Measurements from ENCODE around the gene CEP120. TPM values are rescaled to one million over a fixed set of nuclear protein-coding genes. Genes with fewer than 3 reads are reported as not detected.

The CEP120 gene
- total RNA-seq, 2 donors from 2014 or later, result 11.7 to 18.2 TPM

GRCh38 chr5:123451047-123451446 is 27.8 kb upstream of the CEP120 start:
- intact Hi-C loops (cut with DNase I), result no loop called here
- no peak overlapping the region for H3K9ac ChIP-seq (ENCODE audit: low read depth in 2 of 2, low read length in 2 of 2)
- no peaks in the 10 kb centered on the region for H3K36me3 ChIP-seq
- H3K4me1 ChIP-seq, result no peaks in the 10 kb centered on the region
- H3K27ac ChIP-seq, result no peak overlapping the region
- TF ChIP-seq CTCF (IDR thresholded peaks at IDR 0.05), result no peak
- no peaks in the 10 kb centered on the region for H3K9me3 ChIP-seq
- no peak for DNase-seq
- no peak overlapping the region for H3K4me3 ChIP-seq
- H3K27me3 ChIP-seq, result no peaks in the 10 kb centered on the region

GRCh38 chr5:123450640-123451039 is 27.4 kb upstream of the CEP120 start:
- Histone ChIP-seq H3K27ac (no peak overlapping the region), H3K4me3 (no peak overlapping the region), H3K27me3 (no peaks in the 10 kb centered on the region), H3K9me3 (no peaks in the 10 kb centered on the region), H3K4me1 (no peaks in the 10 kb centered on the region), H3K9ac (ENCODE audit: low read depth in 2 of 2, low read length in 2 of 2) (no peak overlapping the region), H3K36me3 (no peaks in the 10 kb centered on the region)
- DNase-seq, result no peak
- TF ChIP-seq CTCF (IDR thresholded peaks at IDR 0.05), result no peak
- intact Hi-C loops (cut with DNase I), result no loop called here

- Histone ChIP-seq H3K9me3 (no peaks in the 10 kb centered on the region), H3K36me3 (no peaks in the 10 kb centered on the region), H3K27me3 (no peaks in the 10 kb centered on the region), H3K4me3 (no peak overlapping the region), H3K4me1 (no peaks in the 10 kb centered on the region), H3K9ac (ENCODE audit: low read depth in 2 of 2, low read length in 2 of 2) (no peak overlapping the region), H3K27ac (no peak overlapping the region)
- intact Hi-C loops (cut with DNase I), result no loop called here
- DNase-seq, result no peak
- TF ChIP-seq CTCF (IDR thresholded peaks at IDR 0.05), result no peak
Measured at GRCh38 chr5:123450114-123450513, 26.9 kb upstream of the CEP120 start.

GRCh38 chr5:123449424-123449974 is 26.3 kb upstream of the CEP120 start:
- Histone ChIP-seq H3K9ac (ENCODE audit: low read depth in 2 of 2, low read length in 2 of 2) (no peak overlapping the region), H3K4me3 (no peak overlapping the region), H3K9me3 (no peaks in the 10 kb centered on the region), H3K27me3 (no peaks in the 10 kb centered on the region), H3K36me3 (no peaks in the 10 kb centered on the region), H3K27ac (no peak overlapping the region), H3K4me1 (no peaks in the 10 kb centered on the region)
- intact Hi-C loops (cut with DNase I), result no loop called here
- no peak for DNase-seq
- TF ChIP-seq CTCF (IDR thresholded peaks at IDR 0.05), result no peak

GRCh38 chr5:123448743-123449142 is 25.5 kb upstream of the CEP120 start:
- TF ChIP-seq CTCF (IDR thresholded peaks at IDR 0.05), result no peak
- Histone ChIP-seq H3K9ac (ENCODE audit: low read depth in 2 of 2, low read length in 2 of 2) (no peak overlapping the region), H3K27ac (no peak overlapping the region), H3K27me3 (no peaks in the 10 kb centered on the region), H3K36me3 (no peaks in the 10 kb centered on the region), H3K9me3 (no peaks in the 10 kb centered on the region), H3K4me1 (no peaks in the 10 kb centered on the region), H3K4me3 (no peak overlapping the region)
- DNase-seq, result no peak
- intact Hi-C loops (cut with DNase I), result no loop called here
